HepG2 (cell line): ENCODE data around the gene TXNDC16.

Source experiments
- EP300 ChIP-seq, 3 experiments: sonication (generic) in 1 of 3; formaldehyde crosslinking in 1 of 3; IDR thresholded peaks; 2 replicates each; pipeline versions ENCODE4 v1.5.1 to v1.6.1; 2011 to 2020; ENCODE audit warnings: low read depth in 2 of 3, low read length in 2 of 3, borderline replicate concordance in 1 of 3, improper control_type of control experiment in 1 of 3, mild to moderate bottlenecking in 1 of 3, missing genetic modification reagents in 1 of 3, moderate library complexity in 1 of 3
- ZBTB20 ChIP-seq: sonication (generic); formaldehyde crosslinking; IDR thresholded peaks from 2 replicates; pipeline ENCODE4 v1.8.1; 2023; ENCODE audit warnings: missing genetic modification reagents, low read depth, mild to moderate bottlenecking, borderline replicate concordance
- ZNF441 ChIP-seq: sonication (generic); formaldehyde crosslinking; IDR thresholded peaks from 2 replicates; pipeline ENCODE4 v1.7.0; 2021; ENCODE audit warnings: missing genetic modification reagents, borderline replicate concordance
- TF ChIP-seq, protein P1 (sequence below): sonication (generic); formaldehyde crosslinking; IDR thresholded peaks from 2 replicates; pipeline ENCODE4 v1.4.0; 2020; ENCODE audit warnings: mild to moderate bottlenecking, missing genetic modification reagents, borderline replicate concordance

GRCh38 chr14:52553002-52553670 is 831 bp upstream of the TXNDC16 start:
- TF ChIP-seq ZBTB20 (CRISPR knock-in tag), result no peak
- TF ChIP-seq, protein P1, sequence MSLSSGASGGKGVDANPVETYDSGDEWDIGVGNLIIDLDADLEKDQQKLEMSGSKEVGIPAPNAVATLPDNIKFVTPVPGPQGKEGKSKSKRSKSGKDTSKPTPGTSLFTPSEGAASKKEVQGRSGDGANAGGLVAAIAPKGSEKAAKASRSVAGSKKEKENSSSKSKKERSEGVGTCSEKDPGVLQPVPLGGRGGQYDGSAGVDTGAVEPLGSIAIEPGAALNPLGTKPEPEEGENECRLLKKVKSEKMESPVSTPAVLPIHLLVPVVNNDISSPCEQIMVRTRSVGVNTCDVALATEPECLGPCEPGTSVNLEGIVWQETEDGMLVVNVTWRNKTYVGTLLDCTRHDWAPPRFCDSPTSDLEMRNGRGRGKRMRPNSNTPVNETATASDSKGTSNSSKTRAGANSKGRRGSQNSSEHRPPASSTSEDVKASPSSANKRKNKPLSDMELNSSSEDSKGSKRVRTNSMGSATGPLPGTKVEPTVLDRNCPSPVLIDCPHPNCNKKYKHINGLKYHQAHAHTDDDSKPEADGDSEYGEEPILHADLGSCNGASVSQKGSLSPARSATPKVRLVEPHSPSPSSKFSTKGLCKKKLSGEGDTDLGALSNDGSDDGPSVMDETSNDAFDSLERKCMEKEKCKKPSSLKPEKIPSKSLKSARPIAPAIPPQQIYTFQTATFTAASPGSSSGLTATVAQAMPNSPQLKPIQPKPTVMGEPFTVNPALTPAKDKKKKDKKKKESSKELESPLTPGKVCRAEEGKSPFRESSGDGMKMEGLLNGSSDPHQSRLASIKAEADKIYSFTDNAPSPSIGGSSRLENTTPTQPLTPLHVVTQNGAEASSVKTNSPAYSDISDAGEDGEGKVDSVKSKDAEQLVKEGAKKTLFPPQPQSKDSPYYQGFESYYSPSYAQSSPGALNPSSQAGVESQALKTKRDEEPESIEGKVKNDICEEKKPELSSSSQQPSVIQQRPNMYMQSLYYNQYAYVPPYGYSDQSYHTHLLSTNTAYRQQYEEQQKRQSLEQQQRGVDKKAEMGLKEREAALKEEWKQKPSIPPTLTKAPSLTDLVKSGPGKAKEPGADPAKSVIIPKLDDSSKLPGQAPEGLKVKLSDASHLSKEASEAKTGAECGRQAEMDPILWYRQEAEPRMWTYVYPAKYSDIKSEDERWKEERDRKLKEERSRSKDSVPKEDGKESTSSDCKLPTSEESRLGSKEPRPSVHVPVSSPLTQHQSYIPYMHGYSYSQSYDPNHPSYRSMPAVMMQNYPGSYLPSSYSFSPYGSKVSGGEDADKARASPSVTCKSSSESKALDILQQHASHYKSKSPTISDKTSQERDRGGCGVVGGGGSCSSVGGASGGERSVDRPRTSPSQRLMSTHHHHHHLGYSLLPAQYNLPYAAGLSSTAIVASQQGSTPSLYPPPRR (CRISPR knock-in tag), result no peak
- TF ChIP-seq EP300 (IDR thresholded peaks at IDR 0.05; ENCODE audit: low read depth in 2 of 2, low read length in 2 of 2), result no peak
- no peak for TF ChIP-seq EP300 (CRISPR knock-in tag; IDR thresholded peaks at IDR 0.05; ENCODE audit: borderline replicate concordance)
- TF ChIP-seq ZNF441 (CRISPR knock-in tag), result no peak
